ENCODE results near the gene WWC2.

DNA sequence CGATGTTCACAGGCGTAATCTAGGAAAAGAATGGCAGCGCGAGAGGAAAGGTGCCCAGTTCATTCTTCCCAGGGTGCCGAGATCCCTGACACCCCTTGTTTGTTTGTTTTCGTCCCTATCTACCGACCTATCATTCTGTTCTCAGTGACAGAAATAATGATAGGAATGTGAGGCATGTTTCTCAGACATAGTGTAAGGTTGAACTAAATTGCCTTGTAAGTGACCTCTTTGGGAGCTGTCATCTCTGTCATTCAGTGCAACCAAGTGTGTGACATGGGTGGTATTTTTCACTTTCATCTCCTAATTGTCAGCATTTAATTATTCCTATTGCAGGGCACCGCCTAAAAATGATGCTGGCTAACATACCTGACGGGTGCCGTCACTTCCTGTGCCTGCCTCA, 196.7 kb downstream of the WWC2 start:
- TF ChIP-seq CTCF (IDR thresholded peaks at IDR 0.05), result no peak
- TF ChIP-seq POLR2A (IDR thresholded peaks at IDR 0.05), result no peak
